HG03066 (cell line): Measurements from ENCODE around the gene C19orf81.

Experiments used
- ATAC-seq: cut with Tn5 transposase; IDR thresholded peaks from one replicate; pipeline ENCODE4 v1.9.1; 2021; ENCODE audit warnings: low read depth; ENCODE audit not compliant: unreplicated experiment

Gene C19orf81

DNA sequence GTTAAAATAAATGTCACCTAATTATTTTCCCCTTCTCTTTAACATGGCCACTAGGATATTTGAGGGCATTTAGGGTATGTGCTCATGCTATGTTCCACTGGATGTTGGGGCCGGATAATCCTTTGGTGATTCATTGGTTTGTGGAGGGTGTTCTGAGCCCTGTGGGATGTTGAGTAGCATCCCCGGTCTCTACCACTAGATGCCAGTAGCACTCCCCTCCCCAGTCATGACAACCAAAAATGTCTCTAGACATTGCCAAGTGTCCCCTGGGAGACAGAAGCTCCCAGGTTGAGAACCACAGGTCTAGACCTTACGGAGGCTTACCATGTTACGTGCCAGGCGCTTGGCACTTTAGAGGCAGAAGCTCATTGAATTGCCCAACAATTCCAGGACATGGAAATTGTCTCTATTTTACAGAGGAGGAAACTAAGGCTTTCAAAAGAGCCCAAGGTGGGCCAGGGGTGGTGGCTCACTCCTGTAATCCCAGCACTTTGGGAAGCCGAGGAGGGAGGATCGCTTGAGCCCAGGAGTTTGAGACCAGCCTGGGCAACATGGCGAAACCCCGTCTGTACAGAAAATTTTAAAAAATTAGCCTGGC, 56.3 kb downstream of the C19orf81 start:
- no peak for ATAC-seq

DNA sequence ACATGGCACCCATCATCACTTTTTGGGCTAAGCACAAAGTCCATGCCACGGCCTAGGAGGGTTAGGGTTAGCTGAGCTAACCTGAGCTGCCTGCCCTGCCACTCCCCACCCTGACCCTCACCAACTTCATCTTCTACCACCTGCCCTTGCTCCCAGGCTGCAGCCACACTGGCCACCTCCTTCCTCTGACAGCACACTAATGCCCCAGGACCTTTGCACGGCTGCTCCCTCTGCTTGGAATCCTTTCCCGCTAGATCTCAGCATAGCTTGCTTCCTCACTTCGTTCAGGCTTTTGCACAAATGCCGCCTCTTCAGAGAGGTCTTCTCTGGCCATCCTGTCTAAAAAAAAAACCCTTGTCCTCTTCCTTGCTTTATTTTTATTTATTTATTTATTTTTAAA, 57.1 kb downstream of the C19orf81 start:
- ATAC-seq: no peak

DNA sequence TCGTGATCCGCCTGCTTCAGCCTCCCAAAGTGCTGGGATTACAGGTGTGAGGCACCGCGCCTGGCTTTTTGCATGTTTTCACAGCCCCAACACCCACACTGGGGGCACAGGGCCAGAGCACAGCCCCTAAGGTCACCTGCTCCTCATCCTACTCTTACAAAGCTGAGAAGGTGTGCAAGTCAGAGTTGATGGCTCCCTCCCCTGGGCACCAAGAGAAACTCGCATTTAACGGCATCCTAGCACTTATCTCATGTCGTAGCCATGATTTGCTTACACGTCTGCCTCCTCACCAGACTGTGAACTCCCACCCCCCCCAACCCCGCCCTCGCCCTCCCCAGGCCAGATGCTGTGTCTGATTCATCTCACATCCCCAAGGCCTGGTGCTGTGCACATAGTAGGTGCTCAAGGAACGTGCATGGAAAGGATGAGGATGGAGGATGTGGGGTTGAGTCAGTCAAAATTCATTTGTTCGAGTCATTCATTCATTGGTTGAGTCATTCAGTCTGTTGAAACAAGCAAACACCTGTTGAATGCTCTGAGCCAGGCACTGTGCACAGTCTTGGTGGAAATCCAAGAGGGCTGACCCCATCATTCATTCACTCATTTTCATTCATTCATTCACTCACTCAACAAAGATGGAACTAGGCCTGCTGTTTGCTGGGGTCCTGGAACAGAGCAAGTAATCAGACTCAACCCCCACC, 59.1 kb downstream of the C19orf81 start:
- no peak for ATAC-seq
